Cerebellar nuclear complex (tissue), 1 donor: ENCODE results near the gene KRT14.
"Not testable (repeated sequence)": the region's sequence is repeated elsewhere in the genome, so short reads cannot be mapped to it uniquely, and the experiment has no call there.

Experiments
- DNase-seq, 2 experiments: peaks; one replicate each; lab custom pipeline; 2025; lab: John Stamatoyannopoulos, UW

KRT14 gene

DNA sequence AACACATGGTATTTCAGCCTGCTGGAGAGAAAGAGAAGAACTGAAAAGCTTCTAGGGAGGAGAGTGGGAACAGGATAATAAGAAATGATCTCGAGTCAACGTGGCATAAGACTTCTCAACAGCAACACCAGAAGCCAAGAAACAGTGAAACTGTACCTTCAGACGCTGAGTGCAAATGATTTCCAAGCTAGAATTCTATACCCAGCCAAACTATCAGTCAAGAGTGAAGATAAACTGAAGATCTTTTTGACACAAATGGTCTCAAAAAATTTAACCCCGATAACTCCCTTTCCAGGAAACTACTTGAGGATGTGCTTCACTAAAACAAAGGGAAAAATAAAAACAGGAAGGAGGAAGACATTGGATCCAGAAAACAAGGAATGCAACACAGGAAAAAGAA is 20.2 kb upstream of the KRT14 start:
- not testable (repeated sequence) for DNase-seq

GRCh38 chr17:41602524-41602923 is 15.8 kb upstream of the KRT14 start:
- no peak for DNase-seq

DNA sequence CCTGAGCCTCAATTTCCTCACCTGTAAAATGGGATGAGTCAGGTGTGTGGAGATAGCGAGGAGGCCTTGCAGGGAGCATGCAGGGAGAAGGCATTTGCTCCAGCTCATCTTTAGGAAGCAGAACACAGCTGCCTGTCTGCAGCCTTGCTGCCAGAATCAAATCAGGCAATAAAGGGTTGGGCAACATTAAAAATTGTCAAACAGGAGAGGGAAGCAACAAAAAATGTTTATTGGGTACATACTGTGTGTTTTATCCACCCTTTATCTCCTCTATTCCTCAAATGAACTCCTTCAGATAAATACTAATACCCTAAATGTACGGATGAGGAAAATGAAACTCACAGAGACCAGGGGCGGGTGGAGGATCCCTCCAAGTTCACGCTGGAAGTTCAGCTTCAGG is 13.6 kb upstream of the KRT14 start:
- DNase-seq = no peak

DNA sequence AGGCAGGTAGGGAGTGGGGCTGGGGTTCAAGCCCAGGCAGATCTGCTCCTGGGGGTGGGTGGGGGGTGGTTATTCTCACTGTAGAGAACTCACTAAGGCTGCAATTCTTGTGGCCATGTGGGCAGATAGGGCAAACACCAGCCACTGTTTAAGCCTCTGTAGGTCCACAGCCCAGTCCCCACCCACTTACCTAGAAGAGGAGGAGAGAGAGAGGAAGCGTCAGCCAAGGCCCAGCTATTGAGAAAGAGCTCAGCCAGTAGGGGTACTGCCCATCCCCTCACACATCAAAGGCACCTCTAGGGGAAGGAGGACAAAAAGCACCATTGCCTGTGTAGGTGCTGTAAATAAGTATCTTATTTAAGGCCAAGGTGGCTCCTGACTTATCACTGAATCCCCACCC is 13.0 kb upstream of the KRT14 start:
- DNase-seq = no peak

GRCh38 chr17:41595585-41595984 is 8.9 kb upstream of the KRT14 start:
- no peak for DNase-seq

GRCh38 chr17:41594363-41594915 is 7.7 kb upstream of the KRT14 start:
- DNase-seq = no peak

DNA sequence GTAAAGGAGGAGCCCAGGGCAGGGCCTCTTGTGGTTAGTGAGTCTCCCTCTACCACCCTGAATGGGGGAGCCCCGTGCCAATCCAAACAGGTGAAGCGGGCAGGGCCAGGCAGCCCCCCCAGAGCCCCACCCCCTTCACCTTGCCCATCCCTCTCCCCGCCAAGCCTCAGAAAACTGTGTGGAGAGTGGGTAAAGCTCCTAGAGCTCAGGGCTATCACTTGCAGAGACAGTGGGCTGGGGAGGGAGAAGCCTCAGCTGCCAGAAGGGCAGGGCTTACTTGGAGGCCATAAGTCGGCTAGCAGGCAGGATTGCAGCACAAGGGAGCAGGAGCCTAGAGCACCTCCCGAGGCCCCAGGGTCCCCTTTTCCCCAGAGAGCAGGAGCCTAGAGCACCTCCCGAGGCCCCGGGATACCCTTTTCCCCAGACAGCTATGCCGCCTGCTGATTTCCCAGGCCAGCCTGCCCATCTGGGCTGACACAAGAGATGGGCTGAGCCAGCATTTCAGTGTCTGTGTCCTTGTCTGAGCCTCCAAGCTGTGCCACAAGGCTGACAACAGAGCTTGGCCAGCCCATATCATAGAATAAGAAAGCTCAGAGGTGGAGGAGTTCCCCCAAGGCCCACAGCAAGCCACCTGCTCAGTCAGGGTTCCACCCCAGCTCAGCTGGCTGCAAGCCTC is 6.7 kb upstream of the KRT14 start:
- DNase-seq = no peak

GRCh38 chr17:41592601-41593305 is 6.1 kb upstream of the KRT14 start:
- no peak for DNase-seq

GRCh38 chr17:41589301-41589700 is 2.6 kb upstream of the KRT14 start:
- DNase-seq = no peak

- no peak for DNase-seq
Measured at GRCh38 chr17:41588126-41588810, 1.6 kb upstream of the KRT14 start.

DNA sequence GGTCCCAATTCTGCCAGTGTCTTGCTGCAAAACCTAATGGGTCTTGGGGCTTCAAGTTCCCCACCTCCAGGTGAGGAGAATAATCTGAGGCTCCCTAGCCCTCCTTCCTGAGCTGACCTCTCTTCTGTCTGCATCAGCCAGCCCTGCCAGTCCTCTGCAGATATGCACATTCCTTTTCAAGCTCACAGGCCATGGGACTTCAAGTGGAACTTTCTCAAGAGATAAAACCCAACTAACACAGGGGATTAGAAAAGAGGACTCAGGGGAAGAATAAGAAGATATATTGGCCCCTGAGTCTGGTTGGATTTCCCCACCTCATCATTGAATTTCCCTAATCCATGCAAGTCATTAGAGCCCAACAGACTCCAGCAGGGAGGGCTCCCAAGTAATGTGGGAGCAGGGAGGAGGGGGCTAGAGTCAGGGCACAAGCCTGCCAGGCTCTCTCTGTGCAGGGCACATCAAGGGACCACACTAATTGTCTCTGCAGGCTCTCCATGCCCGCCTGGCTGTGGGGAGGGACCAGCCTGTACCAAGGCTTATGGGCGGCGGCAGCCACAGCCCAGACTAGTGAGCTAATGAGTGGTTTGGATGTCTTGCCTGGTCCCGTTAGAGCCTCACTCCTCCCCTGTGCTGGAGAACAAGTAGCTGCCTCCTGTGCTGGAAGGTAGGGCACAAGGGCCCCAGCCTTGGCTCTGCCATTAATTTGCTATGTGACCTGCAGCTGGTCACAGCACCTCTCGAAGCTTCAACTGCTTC is 1.2 kb downstream of the KRT14 start:
- DNase-seq = no peak

- DNase-seq = not testable (repeated sequence)
Measured at GRCh38 chr17:41584331-41584927, 2.3 kb downstream of the KRT14 start.

- no peak for DNase-seq
Measured at GRCh38 chr17:41583137-41584127, 3.3 kb downstream of the KRT14 start.

- DNase-seq = not testable (repeated sequence)
Measured at GRCh38 chr17:41582061-41582968, 4.4 kb downstream of the KRT14 start.

- DNase-seq = no peak
Measured at GRCh38 chr17:41581366-41582060, 5.2 kb downstream of the KRT14 start.

- DNase-seq = no peak
Measured at GRCh38 chr17:41580687-41581365, 5.9 kb downstream of the KRT14 start.

GRCh38 chr17:41580244-41580575 is 6.5 kb downstream of the KRT14 start:
- no peak for DNase-seq
